HUDEP-2 (cell line): ENCODE results near the gene IFIT1.
"Not testable (repeated sequence)": the region's sequence is repeated elsewhere in the genome, so short reads cannot be mapped to it uniquely, and the experiment has no call there.

Experiments used
- DNase-seq, 76 experiments: peaks; one replicate each; lab custom pipeline; 2025; ENCODE audit not compliant: unreplicated experiment in 76 of 76; lab: John Stamatoyannopoulos, UW

Gene IFIT1

DNA sequence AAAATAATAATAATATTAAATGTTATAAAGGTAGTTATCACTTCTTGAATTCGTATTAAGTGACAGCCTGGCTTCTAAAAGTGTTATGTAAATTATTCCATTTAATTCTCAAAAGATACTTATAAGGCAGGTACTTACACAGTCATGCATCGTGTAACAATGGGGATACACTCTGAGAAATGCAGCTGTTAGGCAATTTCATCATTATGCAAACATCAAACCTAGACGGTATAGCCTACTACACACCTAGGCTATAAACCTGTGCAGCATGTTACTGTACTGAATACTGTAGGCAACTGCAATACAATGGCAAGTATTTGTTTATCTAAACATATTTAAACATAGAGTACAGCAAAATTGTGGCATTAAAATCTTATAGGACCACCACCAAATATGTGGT, 1.5 kb downstream of the IFIT1 start:
- DNase-seq = no peak

DNA sequence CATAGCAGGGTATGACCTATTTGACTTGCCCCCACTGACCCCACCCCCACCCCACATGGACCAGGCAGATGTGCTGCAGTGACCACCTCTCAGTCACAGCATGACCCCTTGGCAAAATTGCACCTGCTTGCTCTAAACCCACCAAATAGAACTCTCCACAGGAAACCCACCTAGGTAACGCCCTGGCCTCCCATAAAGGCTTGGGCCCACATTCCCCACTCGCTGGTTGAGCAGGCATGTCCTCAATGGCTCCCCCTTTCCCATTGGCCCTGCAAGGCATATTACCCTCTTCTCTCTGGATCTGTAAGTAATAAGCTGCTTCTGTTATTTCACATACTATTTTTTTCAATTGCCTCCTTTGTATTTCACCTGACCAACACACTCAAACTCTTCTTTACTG, 2.7 kb downstream of the IFIT1 start:
- no peak for DNase-seq

DNA sequence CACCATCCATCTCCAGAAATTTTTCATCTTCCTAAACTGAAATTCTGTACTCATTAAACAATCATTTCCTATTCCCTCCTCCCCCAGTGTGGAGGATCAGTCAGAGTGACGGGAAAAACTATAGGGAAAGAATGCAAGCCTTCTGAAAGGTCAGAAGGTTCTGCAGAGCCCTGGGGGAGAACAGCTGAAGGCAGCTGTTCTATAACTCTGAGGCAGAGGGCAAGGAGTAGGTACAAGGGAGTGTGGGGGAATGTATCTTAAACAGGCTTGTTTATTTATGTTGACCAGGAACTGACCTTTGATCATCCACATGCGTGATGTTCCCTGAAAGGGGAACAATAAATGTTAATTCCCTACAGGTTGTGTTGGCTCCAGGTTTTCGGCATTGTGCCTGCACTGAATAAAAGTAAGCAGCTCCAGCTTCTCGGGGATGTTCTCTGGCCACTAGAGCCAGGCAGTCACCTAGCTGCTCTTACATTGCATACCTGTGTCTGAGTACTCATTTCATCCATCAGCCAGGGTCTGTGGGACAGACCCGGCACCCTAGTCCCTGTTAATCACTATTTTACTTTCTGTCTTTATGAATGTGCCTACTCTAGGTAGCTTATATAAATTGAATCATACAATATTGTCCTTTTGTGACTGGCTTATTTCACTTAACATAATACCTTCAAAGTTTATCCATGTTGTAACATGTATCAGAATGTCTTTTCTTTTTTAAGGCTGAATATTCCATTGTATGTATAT, 5.8 kb downstream of the IFIT1 start:
- DNase-seq = no peak

DNA sequence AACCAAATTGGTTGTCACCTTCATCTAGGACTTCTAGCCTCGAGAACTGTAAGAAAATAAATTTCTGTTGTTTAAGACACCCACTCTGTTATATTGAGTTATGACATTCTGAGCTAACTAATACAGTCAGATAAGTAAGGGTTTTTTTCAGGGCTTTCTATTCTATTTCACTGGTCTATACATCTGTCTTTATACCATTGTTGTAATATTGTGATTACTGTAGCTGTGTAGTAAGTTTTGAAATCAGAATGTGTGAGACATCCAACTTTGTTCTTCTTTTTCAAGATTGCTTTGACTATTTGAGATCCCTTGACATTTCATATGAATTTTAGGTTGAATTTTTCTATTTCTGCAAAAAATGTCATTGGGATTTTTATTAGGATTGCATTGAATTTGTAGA, 7.5 kb downstream of the IFIT1 start:
- DNase-seq = no peak

DNA sequence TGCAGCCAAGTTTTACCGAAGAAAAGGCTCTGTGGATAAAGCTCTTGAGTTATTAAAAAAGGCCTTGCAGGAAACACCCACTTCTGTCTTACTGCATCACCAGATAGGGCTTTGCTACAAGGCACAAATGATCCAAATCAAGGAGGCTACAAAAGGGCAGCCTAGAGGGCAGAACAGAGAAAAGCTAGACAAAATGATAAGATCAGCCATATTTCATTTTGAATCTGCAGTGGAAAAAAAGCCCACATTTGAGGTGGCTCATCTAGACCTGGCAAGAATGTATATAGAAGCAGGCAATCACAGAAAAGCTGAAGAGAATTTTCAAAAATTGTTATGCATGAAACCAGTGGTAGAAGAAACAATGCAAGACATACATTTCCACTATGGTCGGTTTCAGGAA, 10.6 kb downstream of the IFIT1 start:
- DNase-seq = peak in 2 of 76 experiments; percentile 25 to 28

DNA sequence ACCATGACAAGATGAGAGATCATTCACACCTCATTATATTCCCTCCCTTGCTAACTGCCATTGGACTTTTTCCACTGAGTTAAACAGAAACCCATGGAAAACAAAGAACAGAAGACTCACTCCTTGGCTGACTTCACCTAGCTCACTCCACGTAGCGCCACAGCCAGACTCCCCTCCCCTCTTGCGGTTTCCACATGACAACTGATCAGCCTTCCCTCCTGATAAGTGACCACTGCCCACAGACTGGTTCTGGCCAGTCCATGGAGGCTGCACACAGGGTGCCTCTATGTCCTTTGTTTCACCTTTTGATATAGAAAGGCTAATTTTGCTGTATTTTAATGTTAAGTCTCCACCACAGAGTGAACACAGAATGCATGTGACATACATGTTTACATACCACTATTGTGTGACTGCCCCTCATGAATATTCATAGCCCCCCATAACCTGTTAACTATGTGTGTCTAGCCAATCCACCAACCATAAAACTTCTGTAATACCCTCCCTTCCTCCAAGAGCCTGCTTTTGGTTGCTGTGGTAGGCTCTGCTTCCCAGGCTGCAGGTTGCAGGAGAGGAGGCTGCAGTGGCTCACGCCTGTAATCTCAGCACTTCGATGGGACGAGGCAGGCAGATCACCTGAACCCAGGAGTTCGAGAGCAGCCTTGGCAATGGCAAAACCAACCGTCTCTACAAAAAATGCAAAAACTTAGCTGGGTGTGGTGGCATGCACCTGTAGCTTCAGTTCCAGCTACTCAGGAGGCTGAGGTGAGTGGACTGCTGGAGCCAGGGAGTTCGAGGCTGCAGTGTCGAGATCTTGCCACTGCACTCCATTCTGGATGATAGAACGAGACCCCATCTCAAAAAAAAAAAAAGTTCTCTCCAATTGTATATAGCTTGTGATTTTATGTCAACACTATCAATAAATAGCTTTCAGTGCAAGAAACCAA, 12.0 kb downstream of the IFIT1 start:
- peak in 1 of 76 experiments; percentile 19 for DNase-seq

DNA sequence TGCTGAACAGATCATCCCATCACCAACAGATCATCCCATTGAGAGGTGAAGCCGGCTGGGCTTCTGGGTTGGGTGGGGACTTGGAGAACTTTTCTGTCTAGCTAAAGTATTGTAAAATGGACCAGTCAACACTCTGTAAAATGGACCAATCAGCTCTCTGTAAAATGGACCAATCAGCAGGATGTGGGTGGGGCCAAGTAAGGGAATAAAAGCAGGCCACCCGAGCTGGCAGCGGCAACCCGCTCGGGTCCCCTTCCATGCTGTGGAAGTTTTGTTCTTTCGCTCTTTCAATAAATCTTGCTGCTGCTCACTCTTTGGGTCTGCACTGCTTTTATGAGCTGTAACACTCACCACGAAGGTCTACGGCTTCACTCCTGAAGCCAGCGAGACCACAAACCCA, 13.8 kb downstream of the IFIT1 start:
- not testable (repeated sequence) for DNase-seq

DNA sequence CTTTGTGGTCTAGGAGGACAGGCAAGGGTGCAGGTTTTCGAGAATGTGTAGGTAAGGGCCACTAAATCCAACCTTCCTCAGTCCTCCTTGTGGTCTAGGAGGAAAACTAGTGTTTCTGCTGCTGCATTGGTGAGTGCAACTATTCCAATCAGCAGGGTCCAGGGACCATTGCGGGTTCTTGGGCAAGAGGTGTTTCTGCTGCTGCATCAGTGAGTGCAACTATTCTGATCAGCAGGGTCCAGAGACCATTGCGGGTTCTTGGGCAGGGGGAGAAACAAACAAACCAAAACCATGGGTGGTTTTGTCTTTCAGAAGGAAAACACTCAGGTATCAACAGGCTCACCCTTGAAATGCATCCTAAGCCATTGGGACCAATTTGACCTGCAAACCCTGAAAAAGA, 15.4 kb downstream of the IFIT1 start:
- DNase-seq = not testable (repeated sequence)

DNA sequence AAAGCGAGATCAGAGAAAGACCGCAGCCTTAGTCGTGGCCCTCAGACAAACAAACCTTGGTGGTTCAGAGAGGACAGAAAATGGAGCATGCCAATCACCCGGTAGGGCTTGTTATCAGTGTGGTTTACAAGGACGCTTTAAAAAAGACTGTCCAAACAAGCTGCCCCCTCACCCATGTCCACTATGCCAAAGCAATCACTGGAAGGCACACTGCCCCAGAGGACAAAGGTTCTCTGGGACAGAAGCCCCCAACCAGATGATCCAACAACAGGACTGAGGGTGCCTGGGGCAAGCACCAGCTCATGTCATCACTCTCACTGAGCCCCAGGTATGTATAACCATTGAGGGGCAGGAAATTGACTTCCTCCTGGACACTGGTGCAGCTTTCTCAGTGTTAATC, 16.9 kb downstream of the IFIT1 start:
- DNase-seq = not testable (repeated sequence)

DNA sequence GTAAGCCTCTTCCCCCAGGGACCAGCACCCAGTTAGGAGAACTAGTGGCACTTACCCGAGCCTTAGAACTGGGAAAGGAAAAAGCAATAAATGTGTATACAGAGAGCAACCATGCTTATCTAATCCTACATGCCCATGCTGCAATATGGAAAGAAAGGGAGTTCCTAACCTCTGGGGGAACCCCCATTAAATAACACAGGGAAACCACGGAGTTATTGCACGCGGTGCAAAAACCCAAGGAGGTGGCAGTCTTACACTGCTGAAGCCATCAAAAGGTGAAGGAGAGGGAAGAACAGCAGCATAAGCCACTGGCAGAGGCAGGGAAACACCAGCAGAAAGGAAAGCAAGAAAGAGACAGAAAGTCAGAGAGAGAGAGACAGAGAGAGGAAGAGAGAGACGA, 18.1 kb downstream of the IFIT1 start:
- not testable (repeated sequence) for DNase-seq

DNA sequence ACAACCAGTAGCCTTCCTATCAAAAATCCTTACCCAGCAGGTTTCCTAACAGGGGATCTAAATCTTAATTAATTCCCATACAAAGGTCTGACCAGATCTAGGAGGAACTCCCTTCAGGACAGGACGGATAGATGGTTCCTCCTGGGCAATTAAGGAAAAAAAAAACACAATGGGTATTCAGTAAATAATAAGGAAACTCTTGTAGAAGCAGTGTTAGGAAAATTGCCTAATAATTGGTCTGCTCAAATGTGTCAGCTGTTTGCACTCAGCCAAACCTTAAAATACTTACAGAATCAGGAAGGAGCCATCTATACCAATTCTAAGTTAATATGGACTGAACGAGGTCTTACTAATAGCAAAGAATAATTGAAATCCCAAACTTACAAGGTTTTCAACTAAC, 18.7 kb downstream of the IFIT1 start:
- not testable (repeated sequence) for DNase-seq

DNA sequence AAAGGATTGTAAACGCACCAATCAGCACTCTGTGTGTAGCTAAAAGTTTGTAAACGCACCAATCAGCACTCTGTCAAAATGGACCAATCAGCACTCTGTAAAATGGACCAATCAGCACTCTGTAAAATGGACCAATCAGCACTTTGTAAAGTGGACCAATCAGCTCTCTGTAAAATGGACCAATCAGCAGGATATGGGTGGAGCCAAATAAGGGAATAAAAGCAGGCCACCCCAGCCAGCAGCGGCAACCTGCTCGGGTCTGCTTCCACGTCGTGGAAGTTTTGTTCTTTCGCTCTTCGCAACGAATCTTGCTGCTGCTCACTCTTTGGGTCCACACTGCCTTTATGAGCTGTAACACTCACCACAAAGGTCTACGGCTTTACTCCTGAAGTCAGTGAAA, 19.9 kb downstream of the IFIT1 start:
- DNase-seq = peak in 1 of 76 experiments; percentile 3

DNA sequence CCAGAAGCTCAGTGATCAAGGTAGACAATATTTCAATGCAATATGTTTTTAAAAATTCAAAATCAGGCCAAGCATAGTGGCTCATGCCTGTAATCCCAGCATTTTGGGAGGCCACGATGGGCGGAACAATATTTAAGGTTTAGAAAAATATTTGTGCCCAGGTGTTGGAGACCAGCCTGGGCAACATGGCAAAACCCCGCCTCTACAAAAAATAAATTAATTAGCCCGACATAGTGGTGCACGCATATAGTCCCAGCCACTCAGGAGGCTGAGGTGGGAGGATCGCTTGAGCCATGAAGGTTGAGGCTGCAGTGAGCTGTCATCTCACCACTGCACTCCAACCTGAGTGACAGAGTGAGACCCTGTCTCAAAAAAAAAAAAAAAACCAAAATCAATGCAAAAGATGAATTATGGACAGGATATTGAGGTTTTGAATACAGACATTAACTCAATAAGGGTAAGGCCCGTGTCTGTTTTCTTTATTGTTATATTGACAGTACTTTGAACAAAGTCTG, 21.0 kb downstream of the IFIT1 start:
- no peak for DNase-seq

DNA sequence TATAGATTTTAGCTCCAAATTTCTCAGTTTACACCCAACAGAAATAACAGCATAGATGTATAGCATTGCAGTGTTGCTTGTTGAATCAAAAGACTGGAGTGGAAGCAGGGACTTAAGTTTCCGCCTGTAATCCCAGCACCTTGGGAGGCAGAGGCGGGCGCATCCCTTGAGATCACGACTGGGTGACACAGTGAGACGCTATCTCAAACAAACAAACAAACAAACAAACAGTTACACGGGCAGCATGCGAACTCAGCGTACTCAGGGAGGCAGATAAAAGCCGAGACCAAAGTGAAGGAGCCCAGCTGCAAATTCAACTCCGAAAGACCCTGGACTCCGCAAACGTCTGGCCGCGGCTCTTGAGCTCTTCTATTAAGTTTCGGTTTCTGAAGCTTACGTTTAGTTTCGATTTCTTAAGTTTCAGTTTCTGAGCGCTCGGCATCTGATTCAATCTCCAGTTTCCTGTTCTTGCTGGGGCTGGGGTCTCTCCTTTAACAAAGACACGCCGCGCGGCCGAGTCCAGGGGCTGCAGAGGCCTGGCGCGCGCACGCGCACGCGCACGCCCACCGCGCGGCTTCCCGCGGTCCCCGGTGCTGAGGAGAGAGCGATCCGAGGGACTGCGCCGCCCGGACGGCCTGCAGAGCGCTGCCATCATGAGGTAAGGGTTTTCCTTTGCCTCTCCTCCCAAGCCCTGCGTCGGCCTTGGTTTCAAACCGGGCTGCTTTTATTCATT, 21.9 kb downstream of the IFIT1 start, which contains the start of gene IFIT5:
Gene IFIT5, plus strand, starts transcription at position 423 of the 733 bp plus-strand sequence. Its CDS starts 231 bp downstream, at position 654.
- peak in 38 of 76 experiments; percentile 4 to 65 (median 23) for DNase-seq

DNA sequence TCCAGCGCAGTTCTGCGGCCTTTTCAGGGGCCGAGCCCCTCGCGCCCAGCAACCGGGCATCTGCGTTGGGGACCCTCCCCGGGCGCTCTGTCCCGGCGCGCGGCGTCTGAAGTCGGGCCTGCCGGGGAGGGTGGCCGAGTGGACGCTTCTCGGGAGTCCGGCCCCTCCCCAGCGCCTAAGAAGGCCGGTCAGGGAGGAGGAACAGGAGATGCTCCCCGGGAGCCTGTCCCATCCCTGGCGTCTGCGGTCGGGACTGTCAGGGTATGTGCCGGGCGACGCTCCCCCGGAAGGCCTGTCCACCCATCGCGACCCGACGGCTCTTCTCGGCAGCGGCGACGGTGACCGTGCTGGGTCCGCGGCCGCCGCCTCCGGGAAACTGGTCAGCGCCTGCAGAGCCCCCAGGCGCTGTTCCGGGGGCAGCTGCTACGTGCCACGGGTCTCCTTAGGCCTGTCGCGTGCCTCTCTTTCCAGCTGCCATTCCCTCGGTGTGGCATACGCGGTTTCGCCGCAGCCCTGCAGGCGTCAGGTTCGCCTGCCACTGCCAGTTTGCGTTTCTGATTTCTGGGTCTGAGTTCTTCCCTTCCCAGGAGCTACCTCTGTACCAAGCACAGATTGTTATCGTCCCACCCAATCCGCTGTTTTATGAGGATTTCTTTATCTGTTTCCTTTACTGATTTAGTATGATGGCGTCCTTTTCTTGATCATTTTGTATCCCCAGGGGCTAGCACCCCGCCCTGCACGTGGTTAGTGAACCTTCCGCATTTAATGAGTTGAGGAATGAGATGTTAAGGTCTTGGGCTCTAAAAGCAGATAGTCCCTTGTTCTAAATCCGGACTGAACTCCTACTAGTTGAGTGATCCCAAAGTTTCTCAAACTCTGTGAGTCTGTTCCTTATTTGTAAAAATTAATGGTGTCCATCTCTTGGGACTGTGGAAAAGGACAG, 22.7 kb downstream of the IFIT1 start:
- no peak for DNase-seq

DNA sequence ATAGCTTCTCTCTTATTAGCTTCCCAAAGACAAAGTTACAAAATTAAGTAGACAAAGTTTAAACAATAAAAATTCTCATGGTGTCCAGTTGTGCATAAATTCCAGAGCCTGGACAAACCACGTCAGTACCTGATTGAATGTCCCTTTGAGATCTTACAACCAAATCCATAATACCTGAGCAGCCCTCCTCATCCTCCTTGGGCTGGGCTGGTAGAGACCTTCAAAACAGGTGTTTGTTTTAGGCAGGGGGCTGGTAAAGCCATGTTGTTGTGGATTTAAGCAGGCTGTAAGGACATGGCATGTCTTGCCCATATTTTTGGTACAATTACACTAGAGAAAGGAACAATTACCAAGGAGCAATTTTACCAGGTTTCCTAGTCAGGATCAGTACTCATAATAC, 24.0 kb downstream of the IFIT1 start:
- no peak for DNase-seq

DNA sequence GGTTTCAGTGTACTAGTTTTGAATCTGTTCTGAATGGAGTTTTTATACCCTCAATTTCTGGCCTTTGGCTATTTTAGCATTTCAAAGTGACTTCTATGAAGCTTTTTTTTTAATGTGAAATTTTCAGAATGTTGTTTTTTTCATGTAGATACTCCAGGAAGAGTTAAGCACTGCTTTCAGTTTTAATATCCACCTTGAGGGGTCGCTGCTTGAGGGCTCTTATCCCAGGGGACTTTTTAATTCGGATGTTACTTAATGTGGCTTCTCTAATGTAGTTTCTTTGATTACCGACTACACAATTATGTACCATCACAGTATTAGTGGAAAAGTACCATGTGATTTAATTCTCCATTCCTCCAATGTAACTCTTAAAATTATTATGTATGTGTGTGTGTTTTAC, 27.1 kb downstream of the IFIT1 start:
- no peak for DNase-seq

DNA sequence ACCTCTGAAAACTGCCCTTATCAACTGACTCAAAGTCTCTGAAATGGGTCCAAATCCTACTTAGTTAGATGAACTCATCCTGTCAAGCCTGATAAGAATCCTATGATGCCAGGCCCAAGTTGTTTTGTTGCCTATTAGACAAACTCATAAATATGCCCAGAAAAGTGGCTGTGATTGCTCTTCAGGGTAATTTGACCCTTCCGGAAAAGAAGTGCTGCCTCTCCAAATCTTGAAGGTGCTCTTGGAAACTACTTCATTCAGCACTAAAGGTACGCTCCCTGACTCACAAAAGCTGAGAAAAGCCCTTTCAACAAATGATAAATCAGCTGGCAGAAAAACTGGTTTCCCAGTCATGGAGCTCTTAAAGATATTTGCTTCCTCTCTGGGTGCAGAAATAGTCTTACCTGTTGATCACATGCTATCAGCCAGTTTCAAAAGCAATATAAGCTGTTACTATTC, 28.6 kb downstream of the IFIT1 start:
- no peak for DNase-seq

DNA sequence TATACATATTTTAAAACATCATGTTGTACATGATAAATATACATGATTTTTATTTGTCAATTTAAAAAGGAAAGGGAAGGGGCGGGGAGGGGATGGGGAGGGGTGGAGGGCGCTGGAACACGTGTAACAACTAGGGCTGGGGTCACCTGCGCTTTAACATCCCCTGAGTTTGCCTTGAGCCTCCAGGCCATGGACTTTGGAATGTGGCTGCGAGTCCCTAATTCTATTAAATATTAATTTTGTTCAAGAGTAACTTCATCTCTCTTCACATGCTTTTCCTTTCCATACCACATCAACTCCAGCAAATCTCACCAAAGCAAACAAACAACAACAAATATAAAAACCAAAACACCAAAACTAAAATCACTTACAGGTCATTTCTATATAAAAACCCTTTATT, 32.6 kb downstream of the IFIT1 start:
- DNase-seq = no peak
